ENCODE measurements around the gene CFD.

- TF ChIP-seq, protein P1, sequence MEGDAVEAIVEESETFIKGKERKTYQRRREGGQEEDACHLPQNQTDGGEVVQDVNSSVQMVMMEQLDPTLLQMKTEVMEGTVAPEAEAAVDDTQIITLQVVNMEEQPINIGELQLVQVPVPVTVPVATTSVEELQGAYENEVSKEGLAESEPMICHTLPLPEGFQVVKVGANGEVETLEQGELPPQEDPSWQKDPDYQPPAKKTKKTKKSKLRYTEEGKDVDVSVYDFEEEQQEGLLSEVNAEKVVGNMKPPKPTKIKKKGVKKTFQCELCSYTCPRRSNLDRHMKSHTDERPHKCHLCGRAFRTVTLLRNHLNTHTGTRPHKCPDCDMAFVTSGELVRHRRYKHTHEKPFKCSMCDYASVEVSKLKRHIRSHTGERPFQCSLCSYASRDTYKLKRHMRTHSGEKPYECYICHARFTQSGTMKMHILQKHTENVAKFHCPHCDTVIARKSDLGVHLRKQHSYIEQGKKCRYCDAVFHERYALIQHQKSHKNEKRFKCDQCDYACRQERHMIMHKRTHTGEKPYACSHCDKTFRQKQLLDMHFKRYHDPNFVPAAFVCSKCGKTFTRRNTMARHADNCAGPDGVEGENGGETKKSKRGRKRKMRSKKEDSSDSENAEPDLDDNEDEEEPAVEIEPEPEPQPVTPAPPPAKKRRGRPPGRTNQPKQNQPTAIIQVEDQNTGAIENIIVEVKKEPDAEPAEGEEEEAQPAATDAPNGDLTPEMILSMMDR (IDR thresholded peaks at IDR 0.05), result no peak
- TF ChIP-seq EZH2 (IDR thresholded peaks at IDR 0.05), result no peak
These were observed 22.1 kb downstream of the CFD start for GRCh38 chr19:881385-882071.
